ENCODE data around the gene C6orf47. TPM values are rescaled to one million over a fixed set of nuclear protein-coding genes. Genes with fewer than 3 reads are reported as not detected.

Gene C6orf47
- total RNA-seq, 2 donors from 2014 or later: 14.0 to 14.9 TPM

DNA sequence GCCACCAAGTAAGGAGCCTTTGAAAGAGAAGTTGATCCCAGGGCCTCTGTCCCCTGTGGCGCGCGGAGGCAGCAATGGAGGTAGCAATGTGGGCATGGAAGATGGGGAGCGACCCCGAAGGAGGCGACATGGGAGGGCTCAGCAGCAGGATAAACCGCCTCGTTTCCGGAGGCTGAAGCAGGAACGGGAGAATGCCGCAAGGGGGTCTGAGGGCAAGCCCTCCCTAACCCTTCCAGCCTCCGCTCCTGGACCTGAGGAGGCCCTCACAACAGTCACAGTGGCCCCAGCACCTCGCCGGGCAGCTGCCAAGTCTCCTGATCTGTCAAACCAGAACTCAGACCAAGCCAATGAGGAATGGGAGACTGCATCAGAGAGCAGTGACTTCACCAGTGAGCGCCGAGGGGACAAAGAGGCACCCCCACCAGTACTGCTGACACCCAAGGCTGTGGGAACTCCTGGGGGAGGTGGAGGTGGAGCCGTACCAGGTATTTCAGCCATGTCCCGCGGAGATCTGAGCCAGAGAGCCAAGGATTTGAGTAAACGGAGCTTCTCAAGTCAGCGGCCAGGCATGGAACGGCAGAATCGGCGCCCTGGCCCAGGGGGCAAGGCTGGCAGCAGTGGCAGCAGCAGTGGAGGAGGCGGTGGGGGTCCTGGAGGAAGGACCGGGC, 28.2 kb downstream of the C6orf47 start:
- H3K4me1 Mint-ChIP-seq: no peaks in the 10 kb centered on the region
- no peaks in the 10 kb centered on the region for H3K27me3 Mint-ChIP-seq (ENCODE audit: insufficient read depth)
- Histone ChIP-seq H3K27me3 (ENCODE audit: control insufficient read depth, insufficient read depth, low read length, poor library complexity, severe bottlenecking) (no peaks in the 10 kb centered on the region), H3K4me1 (ENCODE audit: control insufficient read depth, insufficient read depth, low read length) (no peaks in the 10 kb centered on the region), H3K27ac (ENCODE audit: low read depth, low read length) (peak overlapping the region; percentile 24), H3K9ac (ENCODE audit: extremely low read depth, low read length, poor library complexity, severe bottlenecking) (no peak overlapping the region), H3K36me3 (ENCODE audit: control insufficient read depth, insufficient read depth, low read length) (peaks cover 95% of the 10 kb centered on the region), H3K4me3 (ENCODE audit: low read length) (no peak overlapping the region), H3K9me3 (ENCODE audit: control insufficient read depth, low read length) (no peaks in the 10 kb centered on the region)
- peak overlapping the region; percentile 44 for H3K27ac Mint-ChIP-seq
- peaks cover 92% of the 10 kb centered on the region for H3K36me3 Mint-ChIP-seq (ENCODE audit: low read depth)
- H3K9me3 Mint-ChIP-seq: no peaks in the 10 kb centered on the region
- WGBS, 2 experiments (ENCODE audit: insufficient coverage in 1 of 2, insufficient read length in 1 of 2): 93 to 96% methylated on average over 15 to 26 of the region's 26 CpGs
- H3K4me3 Mint-ChIP-seq: no peak overlapping the region
- DNase-seq: no peak
- TF ChIP-seq CTCF (conservative IDR thresholded peaks at IDR 0.05): no peak

DNA sequence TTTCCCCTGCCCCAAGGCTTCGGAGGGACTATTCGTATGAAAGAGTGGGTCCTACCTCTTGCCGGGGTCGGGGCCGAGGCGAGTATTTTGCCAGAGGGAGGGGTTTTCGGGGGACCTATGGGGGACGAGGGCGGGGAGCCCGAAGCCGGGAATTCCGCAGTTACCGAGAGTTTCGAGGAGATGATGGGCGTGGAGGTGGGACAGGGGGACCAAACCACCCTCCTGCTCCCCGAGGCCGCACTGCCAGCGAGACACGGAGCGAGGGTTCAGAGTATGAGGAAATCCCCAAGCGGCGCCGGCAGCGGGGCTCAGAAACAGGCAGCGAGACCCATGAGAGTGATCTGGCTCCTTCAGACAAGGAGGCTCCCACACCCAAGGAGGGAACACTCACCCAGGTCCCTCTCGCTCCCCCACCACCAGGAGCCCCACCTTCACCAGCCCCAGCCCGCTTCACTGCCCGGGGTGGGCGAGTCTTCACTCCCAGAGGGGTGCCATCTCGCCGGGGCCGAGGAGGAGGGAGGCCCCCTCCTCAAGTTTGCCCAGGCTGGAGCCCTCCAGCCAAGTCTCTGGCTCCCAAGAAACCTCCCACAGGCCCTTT, 28.8 kb downstream of the C6orf47 start:
- H3K4me3 ChIP-seq (ENCODE audit: low read length): no peak overlapping the region
- Mint-ChIP-seq H3K4me3 (no peak overlapping the region), H3K9me3 (no peaks in the 10 kb centered on the region), H3K27me3 (ENCODE audit: insufficient read depth) (no peaks in the 10 kb centered on the region), H3K4me1 (no peaks in the 10 kb centered on the region), H3K36me3 (ENCODE audit: low read depth) (peaks cover 91% of the 10 kb centered on the region), H3K27ac (no peak overlapping the region)
- no peaks in the 10 kb centered on the region for H3K9me3 ChIP-seq (ENCODE audit: control insufficient read depth, low read length)
- no peak overlapping the region for H3K9ac ChIP-seq (ENCODE audit: extremely low read depth, low read length, poor library complexity, severe bottlenecking)
- no peak for DNase-seq
- H3K4me1 ChIP-seq (ENCODE audit: control insufficient read depth, insufficient read depth, low read length): no peaks in the 10 kb centered on the region
- TF ChIP-seq CTCF (conservative IDR thresholded peaks at IDR 0.05): no peak
- peak overlapping the region; percentile 24 for H3K27ac ChIP-seq (ENCODE audit: low read depth, low read length)
- WGBS, 2 experiments (ENCODE audit: insufficient coverage in 1 of 2, insufficient read length in 1 of 2): 96 to 98% methylated on average over 24 to 32 of the region's 32 CpGs
- peaks cover 95% of the 10 kb centered on the region for H3K36me3 ChIP-seq (ENCODE audit: control insufficient read depth, insufficient read depth, low read length)
- H3K27me3 ChIP-seq (ENCODE audit: control insufficient read depth, insufficient read depth, low read length, poor library complexity, severe bottlenecking): no peaks in the 10 kb centered on the region

DNA sequence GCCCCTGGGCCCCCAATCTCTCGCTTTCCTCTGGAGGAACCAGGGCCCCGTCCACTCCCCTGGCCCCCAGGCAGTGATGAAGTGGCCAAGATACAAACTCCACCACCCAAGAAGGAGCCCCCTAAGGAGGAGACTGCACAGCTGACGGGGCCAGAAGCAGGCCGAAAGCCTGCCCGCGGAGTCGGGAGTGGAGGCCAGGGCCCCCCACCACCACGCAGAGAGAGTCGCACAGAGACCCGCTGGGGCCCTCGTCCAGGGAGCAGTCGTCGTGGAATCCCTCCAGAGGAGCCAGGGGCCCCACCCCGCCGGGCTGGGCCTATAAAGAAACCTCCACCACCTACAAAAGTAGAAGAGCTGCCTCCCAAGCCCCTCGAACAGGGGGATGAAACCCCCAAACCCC, 29.4 kb downstream of the C6orf47 start:
- Histone ChIP-seq H3K4me3 (ENCODE audit: low read length) (no peak overlapping the region), H3K9ac (ENCODE audit: extremely low read depth, low read length, poor library complexity, severe bottlenecking) (no peak overlapping the region), H3K4me1 (ENCODE audit: control insufficient read depth, insufficient read depth, low read length) (no peaks in the 10 kb centered on the region), H3K9me3 (ENCODE audit: control insufficient read depth, low read length) (no peaks in the 10 kb centered on the region), H3K27me3 (ENCODE audit: control insufficient read depth, insufficient read depth, low read length, poor library complexity, severe bottlenecking) (no peaks in the 10 kb centered on the region), H3K27ac (ENCODE audit: low read depth, low read length) (no peak overlapping the region), H3K36me3 (ENCODE audit: control insufficient read depth, insufficient read depth, low read length) (peaks cover 95% of the 10 kb centered on the region)
- peaks cover 91% of the 10 kb centered on the region for H3K36me3 Mint-ChIP-seq (ENCODE audit: low read depth)
- H3K9me3 Mint-ChIP-seq: no peaks in the 10 kb centered on the region
- no peaks in the 10 kb centered on the region for H3K27me3 Mint-ChIP-seq (ENCODE audit: insufficient read depth)
- peak overlapping the region; percentile 44 for H3K27ac Mint-ChIP-seq
- no peaks in the 10 kb centered on the region for H3K4me1 Mint-ChIP-seq
- DNase-seq: no peak
- WGBS, 2 experiments (ENCODE audit: insufficient coverage in 1 of 2, insufficient read length in 1 of 2): 94 to 96% methylated on average over 9 to 16 of the region's 16 CpGs
- TF ChIP-seq CTCF (conservative IDR thresholded peaks at IDR 0.05): no peak
- no peak overlapping the region for H3K4me3 Mint-ChIP-seq
